GM19043 (cell line): Measurements from ENCODE around the gene MEGF11.

Source experiments
- ATAC-seq: cut with Tn5 transposase; IDR thresholded peaks from one replicate; pipeline ENCODE4 v1.9.1; 2021; ENCODE audit warnings: low read depth; ENCODE audit not compliant: unreplicated experiment

Gene MEGF11

DNA sequence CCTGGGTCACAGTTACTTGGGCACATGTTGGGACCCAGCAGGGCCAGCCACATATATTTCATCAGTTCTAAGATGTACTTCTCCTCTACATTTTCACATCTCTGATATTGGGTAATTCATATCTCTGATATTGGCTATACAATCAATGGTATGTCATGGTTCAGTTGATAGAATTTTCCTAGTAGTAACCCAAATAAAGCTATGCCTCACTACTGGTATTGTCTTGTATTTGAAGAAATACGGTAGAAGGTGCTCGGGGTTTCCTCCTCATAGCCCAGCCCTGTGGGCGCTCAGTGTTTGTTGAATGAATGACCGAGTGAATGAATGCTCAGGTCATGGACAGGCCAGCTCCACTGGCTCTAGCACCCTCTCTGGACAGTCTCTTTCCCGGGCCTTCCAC is 290.2 kb downstream of the MEGF11 start:
- no peak for ATAC-seq

DNA sequence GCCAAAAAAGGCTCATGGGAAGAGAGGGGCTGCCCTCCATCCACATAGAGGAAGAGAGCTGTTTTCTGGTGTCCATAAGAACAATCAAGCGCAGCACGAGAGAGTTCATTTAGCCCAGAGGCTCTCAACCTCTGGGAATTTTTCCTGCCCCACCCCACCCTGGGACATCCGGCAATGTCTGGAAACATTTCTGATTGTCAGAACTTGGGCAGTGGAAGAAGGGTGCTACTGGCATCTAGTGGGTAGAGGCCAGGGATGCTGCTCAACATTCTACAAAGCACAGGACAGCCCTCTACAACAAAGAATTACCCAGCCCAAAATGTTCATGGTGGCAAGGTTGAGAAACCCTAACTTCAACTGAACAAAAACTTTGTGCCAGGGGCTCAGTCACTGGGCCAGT is 291.4 kb downstream of the MEGF11 start:
- no peak for ATAC-seq

GRCh38 chr15:65960586-65960985 is 293.0 kb downstream of the MEGF11 start:
- no peak for ATAC-seq

GRCh38 chr15:65958835-65959234 is 294.7 kb downstream of the MEGF11 start:
- no peak for ATAC-seq

DNA sequence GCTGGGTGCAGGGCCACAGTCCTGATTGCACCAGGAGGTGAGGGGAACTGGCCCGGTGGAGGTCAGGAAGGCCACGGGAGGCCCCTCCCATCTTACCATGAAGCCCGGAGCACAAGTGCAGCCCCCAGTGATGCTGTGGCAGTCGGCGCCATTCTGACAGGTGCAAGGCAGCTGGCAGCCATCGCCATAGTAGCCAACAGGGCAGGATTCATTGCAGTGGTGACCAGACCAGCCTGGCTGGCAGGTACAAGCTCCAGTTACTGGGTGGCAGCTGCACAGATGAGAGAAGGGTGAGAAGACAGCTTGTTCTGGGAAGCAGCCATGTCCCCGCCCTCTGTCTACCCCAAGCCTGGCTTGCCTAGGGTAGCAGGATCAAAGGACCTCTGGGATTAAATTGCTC is 296.1 kb downstream of the MEGF11 start:
- ATAC-seq: no peak

DNA sequence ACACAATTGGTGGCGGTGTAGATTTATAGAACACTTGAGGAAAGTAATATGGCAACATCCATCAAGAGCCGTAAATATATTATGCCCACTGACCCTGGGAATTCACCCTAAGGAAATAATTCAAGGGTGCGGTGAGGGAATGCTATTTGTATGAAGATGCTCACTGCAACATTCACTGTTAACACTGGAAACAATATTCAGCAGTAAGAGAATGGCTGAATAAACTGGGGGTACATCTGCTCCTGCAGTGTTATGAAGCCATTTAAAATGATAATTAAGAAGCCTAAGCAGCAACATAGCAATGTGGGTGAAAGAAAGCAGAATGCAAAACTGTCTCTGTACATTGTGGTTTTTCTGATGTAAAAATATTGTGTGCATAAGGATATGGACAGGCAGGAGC is 296.7 kb downstream of the MEGF11 start:
- ATAC-seq: no peak

GRCh38 chr15:65956307-65956706 is 297.2 kb downstream of the MEGF11 start:
- no peak for ATAC-seq

DNA sequence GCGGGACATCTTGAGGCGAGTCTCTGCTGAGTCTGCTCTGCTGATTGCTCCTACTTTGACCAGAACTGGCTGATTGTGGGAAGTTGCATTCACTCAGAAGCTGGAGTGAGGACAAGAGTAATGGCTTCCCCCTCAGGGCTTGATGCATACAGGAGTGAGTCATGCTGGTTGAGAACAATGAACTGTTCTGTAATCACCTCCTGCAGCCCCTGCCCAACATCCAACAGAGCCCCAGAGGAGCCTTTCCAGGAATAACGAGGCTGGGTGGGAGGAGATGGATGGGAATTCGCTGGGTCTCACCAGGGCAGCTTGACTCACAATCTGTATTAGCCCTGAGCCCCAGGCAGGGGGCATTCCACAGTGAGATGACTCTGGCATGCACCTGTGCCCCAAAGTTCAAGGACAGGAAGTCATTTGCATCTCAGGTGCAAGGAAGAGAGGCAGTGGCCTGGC is 299.2 kb downstream of the MEGF11 start:
- no peak for ATAC-seq

DNA sequence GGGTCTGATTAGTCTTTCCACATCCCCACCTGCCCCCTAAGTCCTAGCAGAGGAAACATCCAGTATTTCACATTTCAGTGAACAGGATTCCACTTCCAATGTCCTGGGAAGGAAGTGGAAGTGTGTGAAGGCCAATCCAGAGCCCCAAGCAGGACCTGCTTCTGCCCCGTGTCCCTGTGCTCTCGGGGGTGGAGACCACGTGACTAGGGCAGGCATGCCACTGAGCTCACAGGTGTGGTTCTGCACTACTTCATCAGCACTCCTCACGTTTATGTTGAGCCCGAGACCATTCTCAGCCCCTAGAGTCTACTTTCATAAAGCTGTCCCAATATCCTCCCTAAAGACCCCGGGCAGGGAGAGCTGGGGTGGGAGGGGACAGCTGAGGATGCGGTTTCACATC is 299.9 kb downstream of the MEGF11 start:
- no peak for ATAC-seq

DNA sequence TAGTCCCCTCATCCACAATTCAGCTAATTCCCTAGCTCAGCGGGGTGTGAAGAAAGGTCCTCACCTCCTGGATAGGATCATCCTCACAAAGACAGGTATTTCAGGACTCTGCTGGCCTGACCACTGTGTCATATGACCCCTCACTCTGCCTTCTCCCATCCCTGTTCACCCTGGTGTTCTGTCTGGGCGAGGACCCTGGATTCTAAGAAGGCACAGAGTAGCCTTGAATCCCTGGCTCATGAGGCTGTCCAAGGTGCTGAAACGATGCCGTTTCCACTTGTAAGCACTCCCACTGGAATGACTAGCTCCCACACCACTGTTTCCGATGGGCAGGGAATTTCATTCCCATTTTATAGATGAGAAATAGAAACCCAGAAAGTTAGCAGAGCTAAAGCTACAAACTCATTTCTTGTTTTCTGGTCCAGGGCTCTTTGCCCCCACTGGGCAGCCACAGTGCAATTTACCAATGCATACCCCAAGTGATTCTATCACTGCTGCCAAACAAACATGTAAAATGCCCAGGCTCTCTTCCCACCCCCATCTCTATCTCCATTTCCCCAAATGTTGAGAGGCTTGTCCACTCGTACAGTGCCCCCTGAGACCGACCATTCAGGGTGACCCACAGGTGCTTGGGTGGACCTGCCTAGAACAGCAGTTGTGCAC is 301.0 kb downstream of the MEGF11 start:
- no peak for ATAC-seq

DNA sequence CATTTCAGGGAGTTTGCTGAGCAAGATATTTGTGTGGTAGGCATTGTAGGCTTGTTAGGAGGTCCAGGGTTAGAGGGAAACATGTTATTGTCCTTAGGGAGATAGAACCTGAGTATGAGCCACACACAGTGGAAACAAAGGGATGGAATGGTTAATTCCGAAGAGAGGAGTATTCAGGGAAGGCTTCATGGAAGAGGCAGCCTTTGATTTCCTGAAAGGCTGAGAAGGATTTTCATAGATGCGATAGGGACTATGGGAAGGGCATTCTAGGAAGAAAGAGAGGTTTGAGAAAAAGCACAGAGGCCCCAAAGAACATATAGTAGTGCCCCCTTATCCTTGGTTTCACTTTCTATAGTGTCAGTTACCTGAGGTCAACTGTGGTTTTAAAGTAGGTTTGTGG is 302.5 kb downstream of the MEGF11 start:
- no peak for ATAC-seq

DNA sequence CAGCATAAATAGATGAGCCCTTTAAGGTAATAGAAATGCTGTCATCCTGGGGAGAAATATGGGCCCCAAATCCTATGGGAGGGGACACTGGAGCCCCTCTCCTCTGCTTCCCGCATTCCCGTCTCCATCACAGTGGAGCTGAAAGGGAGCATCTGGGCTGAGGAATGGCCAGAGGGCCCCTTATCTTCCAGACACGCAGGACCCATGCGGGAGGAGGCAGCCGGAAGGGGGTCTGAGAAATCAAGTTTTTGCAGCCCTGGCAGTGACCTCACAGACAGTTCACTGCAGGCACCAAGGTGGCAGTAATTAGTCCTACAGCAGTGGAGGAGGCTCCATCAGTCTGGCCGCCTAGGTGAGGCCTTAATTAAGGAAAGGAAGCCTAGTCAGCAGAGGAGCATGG is 304.1 kb downstream of the MEGF11 start:
- no peak for ATAC-seq

DNA sequence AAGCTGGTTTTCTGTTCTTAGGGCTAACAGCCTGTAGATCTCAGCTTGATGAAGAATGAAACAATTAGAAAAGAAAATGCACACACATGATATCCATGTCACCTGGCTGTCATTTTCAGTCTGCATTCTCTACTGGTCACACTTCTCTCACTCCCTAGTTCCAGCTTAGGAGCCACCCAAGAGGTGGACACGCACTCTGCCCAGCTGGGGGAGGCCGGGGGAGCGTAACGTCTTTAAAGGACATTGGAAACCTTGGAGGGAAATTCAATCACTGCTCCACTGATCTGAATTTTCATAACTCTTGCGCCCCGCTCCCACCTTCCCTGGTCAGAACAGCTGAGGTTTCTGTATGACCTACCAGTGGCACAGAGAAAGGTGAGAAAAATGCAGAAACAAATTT is 304.5 kb downstream of the MEGF11 start:
- ATAC-seq: no peak

DNA sequence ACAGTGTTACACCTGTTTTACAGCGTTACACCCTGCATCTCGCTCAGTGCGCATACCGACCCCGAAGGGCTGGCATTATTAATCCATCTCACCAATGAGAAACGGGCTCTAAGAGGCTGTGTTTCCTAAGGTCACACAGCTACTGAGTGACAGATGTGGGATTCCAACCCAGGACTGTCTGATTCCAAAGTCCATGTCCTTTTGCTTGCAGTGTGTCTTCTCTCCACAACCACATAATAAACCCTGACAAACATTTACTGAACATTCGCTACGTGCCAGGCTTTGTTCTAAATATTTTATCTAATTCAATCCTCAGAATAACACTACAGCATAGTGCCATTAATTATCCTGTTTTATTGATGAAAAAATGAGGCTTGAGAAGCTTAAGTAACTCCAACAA is 305.2 kb downstream of the MEGF11 start:
- ATAC-seq: no peak

DNA sequence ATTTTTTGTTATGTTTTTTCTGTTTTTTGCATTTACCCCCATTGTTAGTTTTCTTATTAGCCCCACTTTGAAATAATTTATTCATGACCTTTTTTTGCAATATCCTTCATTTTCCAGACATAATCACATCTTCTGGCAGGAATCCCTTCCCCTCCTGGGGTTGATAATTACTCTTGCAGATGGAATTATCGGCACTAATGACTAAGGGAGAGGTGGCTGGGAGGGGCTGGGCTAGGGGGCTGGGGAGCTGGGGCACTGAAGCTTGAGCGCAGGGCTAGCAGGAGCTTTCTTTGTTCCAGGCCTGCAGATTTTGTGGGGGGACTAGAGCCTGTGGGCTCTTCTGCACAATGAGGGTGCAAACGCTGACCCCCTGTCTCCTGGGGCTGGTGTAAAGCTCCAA is 306.5 kb downstream of the MEGF11 start:
- ATAC-seq: no peak

- ATAC-seq: no peak
These were observed 307.9 kb downstream of the MEGF11 start for GRCh38 chr15:65945616-65946015.

DNA sequence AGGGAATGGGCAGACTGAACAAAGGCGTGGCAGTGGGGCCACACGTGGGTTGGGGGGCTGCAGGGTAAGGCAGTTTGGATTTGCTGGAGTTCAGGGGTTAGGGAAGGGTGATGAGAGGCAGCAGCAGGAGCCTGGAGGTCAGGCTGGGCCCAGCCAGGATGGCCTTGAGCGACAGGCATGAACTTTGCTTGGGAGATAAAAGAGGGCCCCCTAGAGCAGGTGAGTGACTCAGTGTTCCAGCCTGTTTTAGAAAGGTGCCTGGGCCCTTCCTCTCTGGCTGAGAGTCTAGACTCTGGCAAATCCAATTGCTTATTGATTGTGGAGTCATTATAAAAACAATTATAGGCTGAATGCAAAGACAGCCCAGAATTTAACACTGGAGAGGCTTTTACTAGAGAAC is 309.1 kb downstream of the MEGF11 start:
- ATAC-seq: no peak

DNA sequence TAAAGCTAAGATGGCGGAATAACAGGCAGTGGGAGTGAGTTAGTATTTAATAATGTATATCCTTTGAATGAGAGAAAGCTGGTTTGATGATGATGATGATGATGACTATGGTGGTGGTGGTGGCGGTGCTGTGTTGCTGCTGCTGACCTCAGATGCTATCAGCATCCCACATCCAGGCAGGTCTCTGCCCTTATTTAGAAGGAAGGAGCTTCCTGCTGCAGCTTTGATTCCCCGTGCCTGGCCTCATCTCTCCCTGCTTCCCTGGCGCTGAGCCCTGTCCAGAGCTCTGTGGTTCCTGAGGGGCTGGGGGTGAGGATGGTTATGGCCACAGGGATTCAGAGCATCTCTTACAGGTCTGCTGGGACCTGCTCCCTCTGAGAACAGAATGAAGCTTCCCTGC is 311.1 kb downstream of the MEGF11 start:
- no peak for ATAC-seq

DNA sequence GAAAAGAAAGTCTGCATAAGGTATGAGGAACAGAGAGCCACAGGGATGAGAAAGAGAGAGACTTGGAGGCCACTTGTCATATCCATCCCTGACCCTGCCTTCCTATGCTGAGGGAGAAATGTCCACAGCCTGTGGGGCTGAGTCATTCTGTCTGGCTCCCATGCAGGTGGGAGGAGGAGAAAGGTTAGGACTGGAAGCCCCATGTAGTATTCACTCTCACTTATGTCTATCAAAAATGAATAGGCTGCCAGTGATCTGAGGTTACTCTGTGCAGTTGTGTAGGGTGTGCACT is 313.0 kb downstream of the MEGF11 start:
- no peak for ATAC-seq

- no peak for ATAC-seq
These were observed 313.5 kb downstream of the MEGF11 start for GRCh38 chr15:65939901-65940617.

DNA sequence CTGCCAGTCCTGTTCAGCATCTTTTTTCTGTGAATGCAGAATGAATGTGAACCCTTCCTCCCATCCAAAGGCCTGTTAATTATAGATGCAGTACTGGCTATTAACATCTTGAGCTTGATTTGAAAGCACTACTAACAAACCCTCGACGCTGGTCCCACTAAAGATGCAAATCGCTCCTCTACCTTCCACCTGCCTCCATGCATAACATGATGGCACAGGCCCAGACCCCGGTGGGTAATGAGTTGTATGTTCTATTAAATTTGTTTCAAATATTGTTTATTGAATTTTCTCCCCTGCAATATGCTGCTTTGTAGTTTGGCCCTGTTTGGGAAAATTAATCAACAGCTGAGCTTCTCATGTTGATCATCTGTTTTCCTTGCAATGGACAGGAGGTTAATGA is 314.9 kb downstream of the MEGF11 start:
- ATAC-seq: no peak

DNA sequence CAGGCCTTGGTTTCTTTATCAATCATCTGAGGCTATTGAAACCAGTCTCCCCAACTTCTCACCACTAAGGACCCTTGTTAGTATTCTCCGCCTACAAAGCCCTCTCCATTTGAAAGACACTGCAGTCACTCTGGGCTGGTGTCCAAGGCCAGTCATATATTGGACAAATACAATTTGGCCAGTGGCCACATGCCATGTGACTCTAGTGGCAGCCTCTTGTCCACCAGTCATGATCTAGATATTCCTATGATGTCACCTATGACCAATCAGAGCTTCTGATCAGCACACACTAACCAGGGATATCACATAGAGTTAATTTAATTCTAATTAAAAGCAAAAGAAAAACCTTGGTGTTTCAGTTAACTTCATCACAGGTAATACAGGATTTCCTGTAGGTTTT is 316.1 kb downstream of the MEGF11 start:
- no peak for ATAC-seq

DNA sequence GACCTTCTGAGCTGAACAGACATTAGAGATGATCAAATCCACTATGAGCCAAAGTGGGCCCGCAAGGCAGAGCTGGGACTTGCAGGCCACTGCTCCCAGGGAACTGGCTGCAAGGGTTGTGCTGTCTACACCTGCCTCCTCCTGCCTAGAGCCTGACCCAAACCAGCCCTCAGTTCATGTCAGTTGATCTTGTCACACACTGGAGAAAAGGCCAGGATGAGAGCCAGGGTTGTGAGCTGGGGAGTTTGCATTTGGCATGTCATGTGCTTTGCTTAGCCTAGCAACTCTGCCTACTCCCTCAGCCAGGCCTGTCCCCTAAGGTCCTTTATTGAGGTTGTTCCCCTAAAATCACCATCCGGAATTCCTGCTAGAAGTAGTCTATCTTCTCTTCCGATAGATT is 316.5 kb downstream of the MEGF11 start:
- no peak for ATAC-seq
